Astrocyte (in vitro differentiated cells and primary cell): ENCODE data around the gene NEB.

ENCODE experiments used
- EZH2 ChIP-seq: IDR thresholded peaks from 2 replicates; pipeline ENCODE4 v1.6.1; 2012; ENCODE audit warnings: mild to moderate bottlenecking, low read length, inconsistent platforms; ENCODE audit not compliant: insufficient read depth
- TF ChIP-seq, protein P1 (sequence below): IDR thresholded peaks from 2 replicates; pipeline ENCODE4 v1.5.1; 2011; ENCODE audit warnings: low read depth, mild to moderate bottlenecking, inconsistent platforms, low read length, moderate library complexity; ENCODE audit not compliant: insufficient read depth

DNA sequence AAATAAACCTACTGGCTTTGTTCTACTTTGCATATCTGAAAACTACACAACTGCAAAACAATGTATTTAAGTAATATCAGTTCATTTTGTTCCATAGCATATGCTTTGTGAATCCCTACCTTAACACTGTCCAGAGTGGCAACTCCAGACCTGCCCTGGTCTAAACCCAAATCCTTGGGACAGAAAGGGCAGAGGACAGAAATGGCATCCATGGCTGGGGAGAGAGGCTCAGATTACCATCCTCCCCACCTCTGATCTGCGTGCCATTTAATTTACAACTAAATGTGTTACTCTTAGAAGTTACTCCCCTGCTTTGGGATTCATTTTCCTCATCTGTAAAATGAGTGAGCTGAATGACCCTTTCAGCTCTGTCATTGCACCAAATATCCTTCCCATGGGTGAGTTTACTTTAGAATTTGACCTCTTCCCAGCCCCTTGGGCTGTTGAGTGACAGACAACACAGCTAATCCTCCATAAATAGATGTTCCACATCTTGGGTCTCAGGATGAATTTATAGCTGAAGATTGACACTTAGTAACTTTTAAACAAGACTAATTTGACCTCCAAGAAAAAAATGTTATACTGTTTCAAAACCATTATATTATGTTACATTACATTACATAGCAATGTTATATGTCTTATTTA is 20.1 kb upstream of the NEB start:
- TF ChIP-seq, protein P1, sequence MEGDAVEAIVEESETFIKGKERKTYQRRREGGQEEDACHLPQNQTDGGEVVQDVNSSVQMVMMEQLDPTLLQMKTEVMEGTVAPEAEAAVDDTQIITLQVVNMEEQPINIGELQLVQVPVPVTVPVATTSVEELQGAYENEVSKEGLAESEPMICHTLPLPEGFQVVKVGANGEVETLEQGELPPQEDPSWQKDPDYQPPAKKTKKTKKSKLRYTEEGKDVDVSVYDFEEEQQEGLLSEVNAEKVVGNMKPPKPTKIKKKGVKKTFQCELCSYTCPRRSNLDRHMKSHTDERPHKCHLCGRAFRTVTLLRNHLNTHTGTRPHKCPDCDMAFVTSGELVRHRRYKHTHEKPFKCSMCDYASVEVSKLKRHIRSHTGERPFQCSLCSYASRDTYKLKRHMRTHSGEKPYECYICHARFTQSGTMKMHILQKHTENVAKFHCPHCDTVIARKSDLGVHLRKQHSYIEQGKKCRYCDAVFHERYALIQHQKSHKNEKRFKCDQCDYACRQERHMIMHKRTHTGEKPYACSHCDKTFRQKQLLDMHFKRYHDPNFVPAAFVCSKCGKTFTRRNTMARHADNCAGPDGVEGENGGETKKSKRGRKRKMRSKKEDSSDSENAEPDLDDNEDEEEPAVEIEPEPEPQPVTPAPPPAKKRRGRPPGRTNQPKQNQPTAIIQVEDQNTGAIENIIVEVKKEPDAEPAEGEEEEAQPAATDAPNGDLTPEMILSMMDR: no peak
- no peak for TF ChIP-seq EZH2
